Astrocyte (in vitro differentiated cells and primary cell): Measurements from ENCODE around the gene GYPA.
"Not testable (repeated sequence)": the region's sequence is repeated elsewhere in the genome, so short reads cannot be mapped to it uniquely, and the experiment has no call there.

ENCODE experiments used
- CTCF ChIP-seq: IDR thresholded peaks from 2 replicates; pipeline ENCODE4 v1.5.1; 2011; ENCODE audit warnings: low read depth, mild to moderate bottlenecking, inconsistent platforms, low read length, moderate library complexity; ENCODE audit not compliant: insufficient read depth
- EZH2 ChIP-seq: IDR thresholded peaks from 2 replicates; pipeline ENCODE4 v1.6.1; 2012; ENCODE audit warnings: mild to moderate bottlenecking, low read length, inconsistent platforms; ENCODE audit not compliant: insufficient read depth

DNA sequence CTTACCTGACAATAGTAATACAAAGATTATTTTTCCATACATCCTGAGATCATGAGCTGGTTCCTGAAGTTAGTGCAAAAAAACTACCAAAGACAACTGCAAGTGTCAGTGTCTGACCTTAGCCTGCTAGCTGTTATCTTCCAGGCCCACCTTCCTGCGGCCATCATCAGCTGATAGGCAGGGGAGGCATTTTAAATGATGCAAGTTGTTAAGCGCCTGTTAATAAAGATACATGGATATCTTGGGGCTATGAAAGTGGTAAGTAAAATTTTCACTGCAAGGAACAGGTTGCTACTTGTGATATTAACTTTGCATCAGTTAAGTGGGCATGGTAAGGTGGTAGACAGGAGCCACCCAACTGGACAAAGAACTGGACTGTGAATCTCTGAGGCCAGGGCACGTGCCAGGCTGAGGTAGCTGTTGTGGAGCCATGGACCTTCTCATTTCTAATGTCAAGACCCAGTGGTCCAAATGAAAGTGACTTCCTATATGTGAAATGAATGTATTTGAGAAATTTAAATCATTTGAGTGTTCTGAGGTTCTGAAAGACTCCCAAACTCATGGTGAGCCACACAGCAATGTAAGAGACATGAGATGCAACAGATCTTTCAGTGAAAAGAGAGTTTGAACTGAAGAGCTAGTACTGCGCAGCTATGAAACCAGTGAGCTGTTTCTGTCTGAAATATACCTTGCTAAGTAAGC lies at the start of gene GYPA:
- not testable (repeated sequence) for TF ChIP-seq CTCF, EZH2
